SK-N-SH treated with all-trans-retinoic acid at 6 μM for 48 hours (cell line): ENCODE data around the gene WNT10A.

Experiments used
- ATAC-seq: fragments of 200-7000 bp; cut with Tn5 transposase; 3 replicates; pipeline ENCODE4 v1.9.1; 2020; ENCODE audit warnings: mild to moderate bottlenecking, moderate library complexity
- ARNTL ChIP-seq: fragments of 450-650 bp; formaldehyde crosslinking; IDR thresholded peaks from 2 replicates; pipeline ENCODE4 v1.5.0; 2020; ENCODE audit warnings: low read depth, mild to moderate bottlenecking, moderate library complexity, borderline replicate concordance
- BACH2 ChIP-seq: fragments of 250-450 bp; sonication (Bioruptor Pico); IDR thresholded peaks from 2 replicates; pipeline ENCODE4 v1.9.0; 2021; ENCODE audit warnings: mild to moderate bottlenecking, borderline replicate concordance
- CREB5 ChIP-seq: fragments of 250-450 bp; sonication (Bioruptor Pico); IDR thresholded peaks from 2 replicates; pipeline ENCODE4 v1.5.1; 2020; ENCODE audit warnings: low read depth, mild to moderate bottlenecking, moderate library complexity
- CSDC2 ChIP-seq: fragments of 250-450 bp; sonication (Bioruptor Pico); IDR thresholded peaks from 2 replicates; pipeline ENCODE4 v1.5.0; 2020; ENCODE audit warnings: mild to moderate bottlenecking, moderate library complexity
- ESRRG ChIP-seq: fragments of 250-450 bp; sonication (Bioruptor Pico); IDR thresholded peaks from 2 replicates; pipeline ENCODE4 v1.6.1; 2021; ENCODE audit warnings: mild to moderate bottlenecking
- GLIS3 ChIP-seq: fragments of 250-450 bp; sonication (Bioruptor Pico); IDR thresholded peaks from 2 replicates; pipeline ENCODE4 v1.5.0; 2020; ENCODE audit warnings: mild to moderate bottlenecking, moderate library complexity
- OSR1 ChIP-seq: fragments of 250-450 bp; sonication (Bioruptor Pico); IDR thresholded peaks from 2 replicates; pipeline ENCODE4 v1.8.0; 2022; ENCODE audit warnings: moderate library complexity, mild to moderate bottlenecking, inconsistent platforms
- PATZ1 ChIP-seq: fragments of 250-450 bp; sonication (Bioruptor Pico); IDR thresholded peaks from 2 replicates; pipeline ENCODE4 v1.8.0; 2020; ENCODE audit warnings: mild to moderate bottlenecking, moderate library complexity, borderline replicate concordance
- POU6F1 ChIP-seq: fragments of 250-450 bp; sonication (Bioruptor Pico); IDR thresholded peaks from 2 replicates; pipeline ENCODE4 v1.8.0; 2021; ENCODE audit warnings: low read depth, mild to moderate bottlenecking, moderate library complexity, borderline replicate concordance
- PPARA ChIP-seq: fragments of 250-450 bp; sonication (Bioruptor Pico); IDR thresholded peaks from 2 replicates; pipeline ENCODE4 v1.5.0; 2020; ENCODE audit warnings: mild to moderate bottlenecking, borderline replicate concordance
- SNAI2 ChIP-seq: fragments of 250-450 bp; sonication (Bioruptor Pico); IDR thresholded peaks from 2 replicates; pipeline ENCODE4 v1.5.0; 2020; ENCODE audit warnings: mild to moderate bottlenecking, moderate library complexity
- TCF4 ChIP-seq: fragments of 250-450 bp; sonication (Bioruptor Pico); IDR thresholded peaks from 2 replicates; pipeline ENCODE4 v1.8.0; 2021; ENCODE audit warnings: mild to moderate bottlenecking, moderate library complexity, borderline replicate concordance
- TSHZ2 ChIP-seq: fragments of 250-450 bp; sonication (Bioruptor Pico); IDR thresholded peaks from 2 replicates; pipeline ENCODE4 v1.5.0; 2020; ENCODE audit warnings: mild to moderate bottlenecking, moderate library complexity
- ZC3H10 ChIP-seq: fragments of 250-450 bp; sonication (Bioruptor Pico); IDR thresholded peaks from 2 replicates; pipeline ENCODE4 v1.5.1; 2021; ENCODE audit warnings: mild to moderate bottlenecking, moderate library complexity
- ZNF70 ChIP-seq: fragments of 450-650 bp; formaldehyde crosslinking; IDR thresholded peaks from 2 replicates; pipeline ENCODE4 v1.5.0; 2020; ENCODE audit warnings: mild to moderate bottlenecking, moderate library complexity
- ZNF8 ChIP-seq: fragments of 450-650 bp; formaldehyde crosslinking; IDR thresholded peaks from 2 replicates; pipeline ENCODE4 v1.5.0; 2020; ENCODE audit warnings: mild to moderate bottlenecking, moderate library complexity
- TF ChIP-seq, protein P1 (sequence below): fragments of 250-450 bp; sonication (Bioruptor Pico); IDR thresholded peaks from 2 replicates; pipeline ENCODE4 v1.5.1; 2021; ENCODE audit warnings: mild to moderate bottlenecking, moderate library complexity

The WNT10A gene

DNA sequence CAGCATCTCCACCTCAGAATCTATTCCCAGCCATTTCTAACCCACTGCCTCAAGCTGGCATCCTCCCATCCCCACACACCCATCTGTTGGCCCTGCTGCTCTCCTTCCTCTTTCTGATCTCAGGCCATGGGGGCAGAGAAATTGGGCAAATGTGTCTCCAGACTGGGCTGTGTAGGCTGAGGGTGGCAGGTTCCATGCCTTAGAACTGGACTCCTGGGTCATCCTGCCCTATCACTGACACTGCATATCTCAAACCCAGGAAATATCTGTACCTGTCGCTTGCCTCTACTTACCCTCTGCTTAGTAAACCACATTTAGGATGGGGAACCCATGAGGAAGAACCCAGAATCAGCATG lies 1.8 kb downstream of the WNT10A start:
- ATAC-seq, result no peak
- no peak for TF ChIP-seq PPARA (CRISPR knock-in tag)
- TF ChIP-seq ESRRG, result no peak
- TF ChIP-seq PATZ1 (CRISPR knock-in tag), result no peak
- TF ChIP-seq ZC3H10 (CRISPR knock-in tag), result no peak
- no peak for TF ChIP-seq CREB5 (CRISPR knock-in tag)
- TF ChIP-seq SNAI2 (CRISPR knock-in tag), result no peak
- TF ChIP-seq BACH2 (CRISPR knock-in tag), result no peak
- TF ChIP-seq, protein P1, sequence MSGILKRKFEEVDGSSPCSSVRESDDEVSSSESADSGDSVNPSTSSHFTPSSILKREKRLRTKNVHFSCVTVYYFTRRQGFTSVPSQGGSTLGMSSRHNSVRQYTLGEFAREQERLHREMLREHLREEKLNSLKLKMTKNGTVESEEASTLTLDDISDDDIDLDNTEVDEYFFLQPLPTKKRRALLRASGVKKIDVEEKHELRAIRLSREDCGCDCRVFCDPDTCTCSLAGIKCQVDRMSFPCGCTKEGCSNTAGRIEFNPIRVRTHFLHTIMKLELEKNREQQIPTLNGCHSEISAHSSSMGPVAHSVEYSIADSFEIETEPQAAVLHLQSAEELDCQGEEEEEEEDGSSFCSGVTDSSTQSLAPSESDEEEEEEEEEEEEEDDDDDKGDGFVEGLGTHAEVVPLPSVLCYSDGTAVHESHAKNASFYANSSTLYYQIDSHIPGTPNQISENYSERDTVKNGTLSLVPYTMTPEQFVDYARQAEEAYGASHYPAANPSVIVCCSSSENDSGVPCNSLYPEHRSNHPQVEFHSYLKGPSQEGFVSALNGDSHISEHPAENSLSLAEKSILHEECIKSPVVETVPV (CRISPR knock-in tag), result no peak
- TF ChIP-seq ZNF70 (CRISPR knock-in tag), result no peak
- TF ChIP-seq, all 23 proteins: peak for 0

GRCh38 chr2:218882866-218883366 lies 2.3 kb downstream of the WNT10A start:
- TF ChIP-seq TCF4, result no peak
- TF ChIP-seq SNAI2 (CRISPR knock-in tag), result no peak
- TF ChIP-seq ARNTL, result no peak
- TF ChIP-seq PATZ1 (CRISPR knock-in tag), result no peak
- TF ChIP-seq TSHZ2, result no peak
- TF ChIP-seq ZNF8, result no peak
- no peak for TF ChIP-seq PPARA (CRISPR knock-in tag)
- no peak for TF ChIP-seq BACH2 (CRISPR knock-in tag)
- no peak for TF ChIP-seq OSR1
- TF ChIP-seq ZNF70 (CRISPR knock-in tag), result no peak
- no peak for TF ChIP-seq GLIS3 (CRISPR knock-in tag)
- TF ChIP-seq POU6F1, result no peak
- no peak for TF ChIP-seq CSDC2 (CRISPR knock-in tag)
- no peak for TF ChIP-seq ESRRG
- no peak for TF ChIP-seq ZC3H10 (CRISPR knock-in tag)
- TF ChIP-seq, protein P1 (CRISPR knock-in tag), result no peak
- no peak for TF ChIP-seq CREB5 (CRISPR knock-in tag)
- no peak for ATAC-seq
